DND-41 (cell line): ENCODE measurements around the gene P2RX5.

ENCODE experiments used
- ATAC-seq: fragments of 200-7000 bp; cut with Tn5 transposase; 3 replicates; pipeline ENCODE4 v1.9.1; 2021; ENCODE audit warnings: low read depth; ENCODE audit not compliant: insufficient read depth
- DNase-seq: peaks from one replicate; pipeline ENCODE4 v3.0.0-alpha.2; 2020
- H2AFZ ChIP-seq: 2 replicates; pipeline ENCODE4 v1.6.0; 2012; ENCODE audit warnings: low read depth, low read length
- H3K27ac ChIP-seq: 2 replicates; pipeline ENCODE4 v1.5.1; 2012; ENCODE audit warnings: low read length, inconsistent platforms
- H3K27me3 ChIP-seq: fragments of 200-600 bp; sonication (generic); 2 replicates; pipeline ENCODE4 v1.6.0; 2012; ENCODE audit warnings: low read length, mild to moderate bottlenecking, inconsistent platforms; ENCODE audit not compliant: insufficient read depth, poor library complexity
- H3K36me3 ChIP-seq: 2 replicates; pipeline ENCODE4 v1.5.1; 2012; ENCODE audit warnings: low read length, inconsistent platforms; ENCODE audit not compliant: insufficient read depth
- H3K4me1 ChIP-seq: 2 replicates; pipeline ENCODE4 v1.5.1; 2012; ENCODE audit warnings: mild to moderate bottlenecking, low read length; ENCODE audit not compliant: insufficient read depth
- H3K4me2 ChIP-seq: 2 replicates; pipeline ENCODE4 v1.6.0; 2012; ENCODE audit warnings: mild to moderate bottlenecking, moderate library complexity, low read length, inconsistent platforms; ENCODE audit not compliant: insufficient read depth
- H3K4me3 ChIP-seq, 2 experiments: fragments of 200-600 bp in 1 of 2; shearing (Covaris generic) in 1 of 2; 2 replicates each; pipeline ENCODE4 v1.5.1; 2012 to 2016; ENCODE audit warnings: inconsistent platforms in 2 of 2, low read length in 2 of 2, mild to moderate bottlenecking in 2 of 2, low read depth in 1 of 2, moderate library complexity in 1 of 2
- H3K79me2 ChIP-seq: 2 replicates; pipeline ENCODE4 v1.6.0; 2012; ENCODE audit warnings: low read length, inconsistent platforms; ENCODE audit not compliant: insufficient read depth
- H3K9ac ChIP-seq: 2 replicates; pipeline ENCODE4 v1.6.0; 2012; ENCODE audit warnings: low read depth, mild to moderate bottlenecking, inconsistent platforms, low read length, moderate library complexity
- H3K9me3 ChIP-seq: 2 replicates; pipeline ENCODE4 v1.5.1; 2012; ENCODE audit warnings: low read length, moderate library complexity, mild to moderate bottlenecking, inconsistent platforms; ENCODE audit not compliant: insufficient read depth, severe bottlenecking
- H4K20me1 ChIP-seq: 2 replicates; pipeline ENCODE4 v1.6.0; 2012; ENCODE audit warnings: low read length; ENCODE audit not compliant: insufficient read depth
- CTCF ChIP-seq: IDR thresholded peaks from 2 replicates; pipeline ENCODE4 v1.5.1; 2012; ENCODE audit warnings: borderline replicate concordance, low read length, moderate library complexity, mild to moderate bottlenecking; ENCODE audit not compliant: poor library complexity, severe bottlenecking; ENCODE audit errors: extremely low read depth
- EZH2 ChIP-seq: IDR thresholded peaks from 3 replicates; pipeline ENCODE4 v1.6.1; 2012; ENCODE audit warnings: borderline replicate concordance, low read depth, mild to moderate bottlenecking, moderate library complexity, low read length, inconsistent platforms; ENCODE audit not compliant: severe bottlenecking

The P2RX5 gene

GRCh38 chr17:3719265-3719664 lies 23.3 kb upstream of the P2RX5 start:
- Histone ChIP-seq H2AFZ (no peak overlapping the region), H4K20me1 (peaks cover 1% of the 10 kb centered on the region), H3K27ac (no peak overlapping the region), H3K4me2 (no peak overlapping the region), H3K79me2 (peaks cover 33% of the 10 kb centered on the region), H3K36me3 (peaks cover 63% of the 10 kb centered on the region), H3K4me3 (no peak overlapping the region), H3K4me1 (peaks cover 20% of the 10 kb centered on the region), H3K9me3 (no peaks in the 10 kb centered on the region), H3K27me3 (no peaks in the 10 kb centered on the region), H3K9ac (no peak overlapping the region)
- ATAC-seq = no peak
- no peak for DNase-seq
- no peak for TF ChIP-seq CTCF
- no peak for TF ChIP-seq EZH2

GRCh38 chr17:3718201-3718600 lies 22.2 kb upstream of the P2RX5 start:
- H4K20me1 ChIP-seq = no peaks in the 10 kb centered on the region
- no peaks in the 10 kb centered on the region for H3K27me3 ChIP-seq
- peaks cover 23% of the 10 kb centered on the region for H3K79me2 ChIP-seq
- no peaks in the 10 kb centered on the region for H3K9me3 ChIP-seq
- H3K9ac ChIP-seq = no peak overlapping the region
- H3K4me3 ChIP-seq = no peak overlapping the region
- H3K27ac ChIP-seq = no peak overlapping the region
- no peak overlapping the region for H2AFZ ChIP-seq
- TF ChIP-seq CTCF (no peak), EZH2 (no peak)
- no peak for DNase-seq
- H3K36me3 ChIP-seq = peaks cover 59% of the 10 kb centered on the region
- ATAC-seq = no peak
- H3K4me1 ChIP-seq = peaks cover 22% of the 10 kb centered on the region
- no peak overlapping the region for H3K4me2 ChIP-seq

GRCh38 chr17:3715296-3715695 lies 19.3 kb upstream of the P2RX5 start:
- Histone ChIP-seq H2AFZ (no peak overlapping the region), H3K79me2 (0 out of 2 replicates have a peak, but pooled peaks cover 5% of the 10 kb centered on the region), H3K27me3 (no peaks in the 10 kb centered on the region), H4K20me1 (no peaks in the 10 kb centered on the region), H3K9me3 (no peaks in the 10 kb centered on the region), H3K27ac (no peak overlapping the region), H3K4me1 (peaks cover 36% of the 10 kb centered on the region), H3K4me2 (no peak overlapping the region), H3K36me3 (peaks cover 55% of the 10 kb centered on the region), H3K4me3 (no peak overlapping the region), H3K9ac (no peak overlapping the region)
- no peak for ATAC-seq
- TF ChIP-seq EZH2 (no peak), CTCF (no peak)
- DNase-seq = no peak

GRCh38 chr17:3712811-3713463 lies 17.0 kb upstream of the P2RX5 start:
- ATAC-seq (peak; percentile 32), DNase-seq (peak; percentile 33)
- H3K36me3 ChIP-seq = peaks cover 36% of the 10 kb centered on the region
- H3K79me2 ChIP-seq = no peaks in the 10 kb centered on the region
- no peak overlapping the region for H2AFZ ChIP-seq
- no peaks in the 10 kb centered on the region for H3K9me3 ChIP-seq
- H4K20me1 ChIP-seq = no peaks in the 10 kb centered on the region
- 0 out of 2 replicates have a peak overlapping the region, but pooled peaks have one; percentile 32 for H3K9ac ChIP-seq
- no peak overlapping the region for H3K4me3 ChIP-seq
- TF ChIP-seq EZH2 (no peak), CTCF (no peak)
- H3K27ac ChIP-seq = peak overlapping the region; percentile 65
- no peak overlapping the region for H3K4me2 ChIP-seq
- peaks cover 36% of the 10 kb centered on the region for H3K4me1 ChIP-seq
- no peaks in the 10 kb centered on the region for H3K27me3 ChIP-seq
